T-helper 22 cell (primary cell): ENCODE measurements around the gene EVA1C.
"Not testable (repeated sequence)": the region's sequence is repeated elsewhere in the genome, so short reads cannot be mapped to it uniquely, and the experiment has no call there.

Experiments used
- DNase-seq: peaks from one replicate; pipeline ENCODE4 v3.0.0-alpha.2; 2020; ENCODE audit warnings: low read depth

EVA1C gene

GRCh38 chr21:32390537-32391224, 21.8 kb upstream of the EVA1C start:
- DNase-seq: not testable (repeated sequence)

GRCh38 chr21:32391755-32392154, 20.8 kb upstream of the EVA1C start:
- DNase-seq: no peak

DNA sequence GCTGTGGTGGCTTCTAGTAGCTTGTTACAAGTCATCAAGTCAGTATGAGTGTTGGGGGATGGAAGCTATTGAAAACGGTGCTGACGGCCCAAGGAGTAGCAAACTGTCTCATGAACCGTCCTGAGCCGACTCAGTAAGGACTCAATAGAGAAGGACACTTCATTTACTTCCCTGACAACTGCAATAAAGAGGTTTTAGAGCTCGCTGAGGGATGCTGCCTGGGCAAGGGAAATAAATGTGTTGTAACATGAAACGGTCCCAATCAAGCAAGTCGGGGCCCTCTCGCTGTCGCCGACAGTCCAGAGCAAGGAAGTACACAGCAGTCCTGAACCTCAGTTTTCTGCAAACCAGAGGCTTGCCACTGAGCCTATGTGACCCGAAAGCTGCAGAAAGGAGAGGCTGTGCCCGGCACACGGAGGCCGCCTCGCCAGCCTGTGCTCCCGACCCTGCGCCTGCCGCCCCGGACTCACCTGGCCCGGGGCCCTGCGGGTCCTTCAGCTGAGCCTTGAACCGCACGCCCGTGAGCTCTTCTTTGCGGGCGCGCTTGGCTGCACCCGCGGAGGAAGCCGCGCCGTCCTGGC, 20.1 kb upstream of the EVA1C start:
- no peak for DNase-seq

GRCh38 chr21:32392880-32393676, 19.4 kb upstream of the EVA1C start, which contains the start of gene URB1:
Gene URB1, minus strand, starts transcription at chr21:32393012. Its CDS starts 102 bp downstream, at chr21:32392910.
- peak; percentile 86 for DNase-seq

DNA sequence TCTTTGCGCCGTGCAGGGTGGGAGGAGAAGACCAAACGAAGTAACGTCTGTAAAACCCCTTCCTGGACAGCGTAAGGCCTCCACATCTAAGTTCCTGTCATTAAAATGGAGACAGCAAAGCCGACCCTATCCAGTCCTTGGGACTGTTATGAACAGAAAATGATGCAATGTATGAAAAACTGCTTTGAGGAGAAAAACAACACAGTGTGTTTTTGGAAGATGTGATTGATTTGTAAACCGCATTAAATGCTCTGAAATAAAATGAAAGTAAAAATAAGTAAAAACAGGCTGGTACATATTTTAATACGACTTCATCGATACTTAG, 18.9 kb upstream of the EVA1C start:
- no peak for DNase-seq

DNA sequence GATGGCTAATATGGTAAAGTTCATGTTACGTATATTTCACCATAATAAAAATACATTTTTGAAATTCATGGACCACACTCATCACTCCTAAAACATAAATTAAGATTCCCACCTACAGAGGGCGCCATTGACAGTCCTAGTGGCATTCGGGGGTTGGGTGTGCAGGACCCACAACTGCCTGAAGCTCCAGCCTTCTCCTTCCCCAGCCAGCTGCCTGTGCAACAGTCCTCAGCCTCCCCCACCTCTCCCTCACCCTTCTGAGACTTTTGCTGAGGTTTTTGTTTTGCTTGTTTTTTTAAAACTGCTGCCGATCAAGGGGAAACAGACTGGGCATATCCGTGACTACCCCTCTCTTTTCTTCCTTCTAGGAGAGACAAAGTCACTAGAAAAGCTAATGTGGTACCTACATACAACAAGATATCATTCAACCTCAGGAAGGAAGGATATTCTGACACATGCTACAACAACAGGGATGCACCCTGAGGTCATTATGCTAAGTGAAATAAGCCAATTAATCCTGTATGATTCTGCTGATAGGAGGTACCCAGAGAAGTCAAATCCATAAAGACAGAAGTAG, 9.2 kb upstream of the EVA1C start:
- no peak for DNase-seq

DNA sequence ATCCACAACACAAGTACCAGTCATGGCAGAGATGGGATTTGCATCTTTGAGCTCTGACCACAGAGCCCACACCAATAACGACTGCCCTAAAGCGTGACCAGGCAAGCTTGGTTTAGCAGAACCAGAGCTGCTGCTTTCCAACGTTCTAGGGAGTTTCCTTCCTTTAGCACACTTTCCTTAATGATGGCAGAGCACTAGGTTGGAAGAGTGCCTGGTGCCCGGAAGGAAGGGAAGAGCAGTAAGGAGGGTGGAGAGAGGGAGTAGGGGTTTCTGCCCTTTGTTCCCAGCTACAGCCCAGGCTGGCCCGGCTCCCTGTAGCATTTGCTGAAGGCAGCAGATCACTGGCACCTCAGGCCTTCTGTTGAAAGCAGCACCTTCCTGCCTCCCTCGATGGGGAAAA, 6.1 kb upstream of the EVA1C start:
- DNase-seq: no peak

- DNase-seq: no peak
Observed at GRCh38 chr21:32410291-32410690, 2.2 kb upstream of the EVA1C start.

DNA sequence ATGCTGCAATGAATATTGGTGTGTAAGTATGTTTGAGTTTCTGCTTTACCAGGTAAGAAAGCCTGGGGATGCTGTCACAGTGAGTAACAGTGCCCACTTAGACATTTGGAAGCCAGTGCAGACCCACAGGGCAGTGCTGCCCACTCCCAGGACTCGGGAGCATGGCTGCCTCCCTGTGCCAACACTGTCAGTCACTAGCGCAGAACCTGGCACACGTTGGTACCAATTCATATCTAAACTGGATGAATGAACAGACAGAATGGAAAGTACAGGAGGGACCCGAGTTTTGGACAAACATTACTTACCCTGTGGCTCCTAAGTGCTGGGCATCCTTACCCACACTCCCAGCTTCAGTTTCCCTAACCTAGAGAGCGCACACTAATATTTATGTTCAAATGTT, 1.6 kb upstream of the EVA1C start:
- DNase-seq: no peak

DNA sequence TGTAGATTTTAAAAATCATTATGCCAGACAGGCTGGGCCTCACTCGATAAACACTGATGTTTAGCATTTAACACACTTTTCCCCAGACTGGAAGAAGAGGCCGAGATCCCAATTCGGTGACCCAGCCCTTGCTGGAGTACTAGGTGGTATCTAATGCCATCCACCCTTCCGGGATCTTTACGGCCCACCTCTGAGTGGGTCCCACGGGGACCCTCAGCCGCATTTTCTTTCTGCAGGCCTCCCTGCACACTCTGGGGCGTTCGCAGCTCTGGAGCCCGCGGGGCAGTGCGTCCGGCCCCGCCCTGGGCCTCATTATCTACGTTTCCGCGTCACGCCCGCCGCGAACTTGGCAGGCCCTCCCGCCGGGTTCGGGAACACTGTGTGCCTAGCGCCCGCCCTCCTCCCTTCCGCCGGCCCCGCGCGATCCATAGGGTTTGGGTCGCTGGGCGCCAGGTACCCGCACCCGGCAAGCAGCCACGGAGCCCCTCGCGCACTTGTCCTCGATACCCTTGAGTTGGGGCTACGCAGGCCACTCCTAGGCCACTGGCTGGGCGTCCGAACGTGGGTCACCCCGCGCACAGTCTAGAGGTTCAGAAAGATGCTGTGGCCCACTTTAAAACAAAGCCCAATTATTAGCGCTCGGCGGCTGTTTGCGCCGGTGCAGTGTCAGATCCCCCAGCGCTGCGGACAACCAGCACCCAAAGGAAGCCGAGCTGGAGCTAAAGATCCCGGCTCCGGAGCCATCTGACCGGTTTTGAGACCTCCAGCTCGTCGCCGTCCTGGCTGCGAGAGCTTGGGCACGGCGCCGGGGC, 950 bp upstream of the EVA1C start:
- peak; percentile 29 for DNase-seq

DNA sequence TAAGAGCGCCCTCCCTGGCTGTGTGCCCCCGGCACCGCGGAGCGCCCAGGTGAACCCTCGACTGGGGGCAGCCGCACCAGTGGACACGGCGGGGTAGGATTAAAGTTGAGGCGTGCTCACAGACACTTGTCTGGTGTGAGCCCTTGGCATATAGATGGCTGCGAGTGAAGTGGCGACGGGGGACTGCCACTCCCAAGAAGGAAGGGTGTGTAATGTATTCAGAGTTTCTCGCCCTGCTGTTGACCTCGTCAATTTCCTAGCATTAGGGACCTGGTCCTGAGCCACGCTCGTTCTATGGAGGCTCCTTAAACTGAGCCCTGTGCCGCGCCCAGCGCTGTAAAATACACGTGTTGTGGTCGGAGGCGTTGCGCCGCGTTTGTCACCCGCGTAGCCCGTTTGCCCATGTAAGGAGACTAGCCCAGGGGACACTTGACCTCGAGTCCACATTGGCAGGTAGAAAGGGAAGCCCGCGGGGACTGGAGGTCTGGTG, 554 bp downstream of the EVA1C start:
- no peak for DNase-seq

DNA sequence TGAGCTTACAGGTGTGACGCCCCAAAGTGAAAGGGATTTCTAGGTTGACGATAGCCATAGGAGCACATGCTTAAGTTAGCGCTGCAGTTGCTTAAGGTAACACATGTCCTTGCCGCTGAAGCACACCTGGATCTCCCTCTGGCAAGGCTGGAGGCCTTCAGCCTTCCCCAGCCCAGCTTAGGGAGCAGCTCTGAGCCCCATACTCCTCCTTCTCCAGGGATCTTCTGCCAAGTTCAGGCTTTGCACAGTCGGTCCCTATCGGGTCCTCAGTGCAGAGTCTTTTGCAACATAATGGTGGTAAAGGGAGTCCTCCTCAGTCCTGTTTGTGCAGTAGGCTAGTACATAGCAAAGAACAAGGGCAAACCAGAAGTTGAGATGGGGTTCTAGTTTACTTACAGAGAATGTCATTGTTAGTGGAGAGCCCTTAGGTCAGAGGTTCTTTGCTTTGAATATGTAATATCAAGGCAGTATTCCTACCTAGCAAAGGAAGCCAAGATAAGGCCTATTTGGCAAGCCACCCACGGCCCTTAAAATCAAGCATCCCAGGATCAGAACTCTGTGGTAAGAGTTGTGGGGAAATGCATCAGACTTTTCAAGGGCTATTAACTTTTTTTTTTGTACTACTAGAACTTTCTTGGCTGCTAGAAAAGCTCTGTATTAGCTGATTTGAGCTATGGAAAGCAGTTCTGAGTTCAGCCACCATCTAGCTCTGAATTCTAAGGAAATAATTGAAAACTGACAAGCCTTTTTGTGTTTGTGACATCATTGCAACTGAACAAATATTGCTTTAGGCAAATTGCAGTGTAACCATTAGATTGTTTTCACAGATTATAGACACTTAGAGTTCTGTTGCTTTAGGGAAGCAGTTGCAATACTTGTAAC, 1.4 kb downstream of the EVA1C start:
- DNase-seq: no peak

GRCh38 chr21:32414579-32415358, 2.3 kb downstream of the EVA1C start:
- DNase-seq: no peak

DNA sequence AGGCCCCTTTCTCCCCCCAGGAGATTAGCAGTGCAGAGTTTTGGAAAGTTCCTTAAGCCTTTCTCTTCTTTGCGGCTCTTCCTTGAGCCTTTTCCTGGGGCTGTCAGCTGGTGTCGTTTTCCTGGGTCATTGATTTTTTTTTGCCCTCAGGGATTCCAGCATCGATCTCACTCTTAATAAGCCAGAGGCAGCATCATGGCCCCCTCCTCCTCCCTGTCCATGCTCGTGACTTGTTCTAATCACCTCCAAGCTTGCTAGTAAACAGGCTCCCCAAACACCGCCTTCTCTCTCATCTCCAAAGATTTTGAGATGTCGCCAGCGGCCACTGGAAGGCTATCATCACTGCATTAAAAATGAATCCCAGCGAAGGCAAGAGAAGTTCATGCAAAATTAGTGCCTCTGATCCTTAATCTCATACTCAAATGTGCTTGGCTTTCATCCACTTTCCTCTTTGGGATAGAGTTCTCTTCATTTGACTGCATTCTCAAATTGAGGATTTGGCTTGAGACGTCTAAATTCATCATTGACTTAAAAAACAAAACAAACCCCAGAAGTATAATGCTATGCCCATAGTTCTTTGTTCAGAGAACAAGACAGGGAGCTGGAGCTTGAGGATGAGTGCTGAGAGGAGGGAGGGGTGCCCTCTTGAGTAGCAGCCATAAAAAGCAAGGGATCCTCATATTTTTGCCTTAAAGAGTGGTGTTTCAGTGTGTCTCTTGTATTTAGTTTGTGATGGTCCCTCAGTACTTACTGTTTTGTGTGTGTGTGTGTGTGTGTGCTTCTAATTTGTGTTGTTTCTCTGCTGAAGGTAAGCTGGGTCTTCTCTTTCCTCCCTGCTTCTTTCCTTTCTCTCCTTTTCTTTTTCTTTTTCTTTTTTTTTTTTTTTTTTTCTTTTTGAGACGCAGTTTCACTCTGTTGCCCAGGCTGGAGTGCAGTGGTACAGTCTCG, 3.2 kb downstream of the EVA1C start:
- DNase-seq: no peak

GRCh38 chr21:32418146-32418545, 5.6 kb downstream of the EVA1C start:
- no peak for DNase-seq

GRCh38 chr21:32422064-32422463, 9.6 kb downstream of the EVA1C start:
- no peak for DNase-seq

DNA sequence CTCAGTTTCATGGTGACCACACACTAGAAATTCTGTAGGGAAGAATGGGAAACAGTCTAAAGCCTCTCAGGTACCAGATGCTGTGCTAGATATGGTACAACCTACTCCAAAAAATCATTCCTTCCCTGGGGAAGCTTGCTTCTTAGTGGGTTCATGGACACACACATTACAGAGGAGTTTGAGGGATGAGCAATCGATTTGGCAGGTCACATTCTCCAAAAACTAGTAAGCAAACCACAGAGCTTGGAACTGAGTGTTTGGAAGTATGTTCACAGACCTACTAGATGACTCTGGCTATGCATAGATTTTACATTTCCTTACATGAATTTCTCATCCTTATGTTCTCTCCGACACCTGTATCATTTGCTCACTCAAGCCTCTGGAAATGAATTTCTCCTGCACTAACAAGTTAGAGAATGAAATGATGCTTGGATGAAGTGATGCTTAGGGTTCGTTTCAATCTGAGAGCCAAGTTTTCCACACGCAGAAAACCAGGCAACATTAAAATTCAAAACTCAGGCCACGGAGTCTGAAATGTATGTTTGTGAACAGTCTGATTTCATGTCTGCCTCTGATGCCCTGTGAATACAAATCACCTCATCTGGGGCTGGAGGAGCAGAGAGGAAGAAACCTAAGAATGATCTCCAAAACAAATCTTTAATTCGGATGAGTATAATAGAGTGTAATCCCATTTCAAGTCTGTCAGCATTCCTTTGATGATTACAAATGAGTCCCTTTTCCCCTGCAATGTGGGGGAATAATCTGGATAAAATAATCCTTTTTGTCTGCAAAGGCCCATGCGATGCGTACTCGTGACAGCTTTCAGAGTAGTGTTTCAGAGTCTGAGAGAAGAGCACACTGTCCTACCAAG, 11.0 kb downstream of the EVA1C start:
- no peak for DNase-seq

DNA sequence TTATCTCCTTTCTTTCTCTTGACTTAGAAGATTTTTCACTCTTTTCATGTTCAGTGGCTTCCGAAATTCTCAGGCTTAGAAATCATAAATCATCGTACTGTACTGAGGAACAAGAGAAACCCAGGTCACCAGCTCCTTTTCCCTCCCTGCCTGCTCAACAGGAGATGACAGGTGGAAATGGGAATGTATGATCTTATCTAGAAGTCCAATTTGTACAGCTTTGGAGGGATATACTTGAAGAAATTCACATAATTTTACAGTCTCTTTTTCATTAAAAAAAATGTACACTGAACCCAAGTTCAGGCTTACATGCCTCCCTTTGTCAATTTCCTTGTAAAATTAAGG, 11.7 kb downstream of the EVA1C start:
- no peak for DNase-seq
